Ishikawa (cell line): ENCODE results near the gene MT1A.

Source experiments
- CREB1 ChIP-seq: IDR thresholded peaks from 2 replicates; pipeline ENCODE4 v1.6.1; 2012; ENCODE audit warnings: low read depth
- EGR1 ChIP-seq: IDR thresholded peaks from 2 replicates; pipeline ENCODE4 v1.6.1; 2012
- FOXM1 ChIP-seq: IDR thresholded peaks from 2 replicates; pipeline ENCODE4 v1.6.1; 2012; ENCODE audit warnings: low read depth, borderline replicate concordance
- YY1 ChIP-seq: IDR thresholded peaks from 2 replicates; pipeline ENCODE4 v1.6.1; 2012; ENCODE audit warnings: low read depth
- TF ChIP-seq, protein P1 (sequence below): IDR thresholded peaks from 2 replicates; pipeline ENCODE4 v1.6.1; 2012; ENCODE audit warnings: low read depth, mild to moderate bottlenecking

- TF ChIP-seq FOXM1 (no peak), CREB1 (no peak), EGR1 (no peak), YY1 (no peak)
- TF ChIP-seq, protein P1, sequence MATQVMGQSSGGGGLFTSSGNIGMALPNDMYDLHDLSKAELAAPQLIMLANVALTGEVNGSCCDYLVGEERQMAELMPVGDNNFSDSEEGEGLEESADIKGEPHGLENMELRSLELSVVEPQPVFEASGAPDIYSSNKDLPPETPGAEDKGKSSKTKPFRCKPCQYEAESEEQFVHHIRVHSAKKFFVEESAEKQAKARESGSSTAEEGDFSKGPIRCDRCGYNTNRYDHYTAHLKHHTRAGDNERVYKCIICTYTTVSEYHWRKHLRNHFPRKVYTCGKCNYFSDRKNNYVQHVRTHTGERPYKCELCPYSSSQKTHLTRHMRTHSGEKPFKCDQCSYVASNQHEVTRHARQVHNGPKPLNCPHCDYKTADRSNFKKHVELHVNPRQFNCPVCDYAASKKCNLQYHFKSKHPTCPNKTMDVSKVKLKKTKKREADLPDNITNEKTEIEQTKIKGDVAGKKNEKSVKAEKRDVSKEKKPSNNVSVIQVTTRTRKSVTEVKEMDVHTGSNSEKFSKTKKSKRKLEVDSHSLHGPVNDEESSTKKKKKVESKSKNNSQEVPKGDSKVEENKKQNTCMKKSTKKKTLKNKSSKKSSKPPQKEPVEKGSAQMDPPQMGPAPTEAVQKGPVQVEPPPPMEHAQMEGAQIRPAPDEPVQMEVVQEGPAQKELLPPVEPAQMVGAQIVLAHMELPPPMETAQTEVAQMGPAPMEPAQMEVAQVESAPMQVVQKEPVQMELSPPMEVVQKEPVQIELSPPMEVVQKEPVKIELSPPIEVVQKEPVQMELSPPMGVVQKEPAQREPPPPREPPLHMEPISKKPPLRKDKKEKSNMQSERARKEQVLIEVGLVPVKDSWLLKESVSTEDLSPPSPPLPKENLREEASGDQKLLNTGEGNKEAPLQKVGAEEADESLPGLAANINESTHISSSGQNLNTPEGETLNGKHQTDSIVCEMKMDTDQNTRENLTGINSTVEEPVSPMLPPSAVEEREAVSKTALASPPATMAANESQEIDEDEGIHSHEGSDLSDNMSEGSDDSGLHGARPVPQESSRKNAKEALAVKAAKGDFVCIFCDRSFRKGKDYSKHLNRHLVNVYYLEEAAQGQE = no peak
Measured at GRCh38 chr16:56645311-56645710, 6.8 kb downstream of the MT1A start.
